ENCODE data around the gene CALML3. TPM values are rescaled to one million over a fixed set of nuclear protein-coding genes. Genes with fewer than 3 reads are reported as not detected.

Gene CALML3
- total and polyA plus RNA-seq, 2 of the 8 experiments (the other 6 are each of a cell fraction or from before 2014, with no cell fraction given): not detected

- no peak overlapping the region for H3K4me3 ChIP-seq (ENCODE audit: extremely low read depth in 1 of 4, insufficient read depth in 2 of 4, low read depth in 3 of 4, low read length in 4 of 4)
- no peak overlapping the region for H4K5ac ChIP-seq (ENCODE audit: insufficient read length, low read depth, low read length)
- no peak overlapping the region for H3K4me2 ChIP-seq (ENCODE audit: insufficient read depth in 1 of 2, low read depth in 2 of 2, low read length in 2 of 2)
- WGBS, 2 experiments (ENCODE audit: extremely low coverage in 1 of 2, insufficient coverage in 1 of 2, insufficient read length in 1 of 2, insufficient replicate concordance in 2 of 2, low coverage in 1 of 2, low lambda C conversion rate in 2 of 2, missing lambda C conversion rate in 1 of 2): 88% methylated on average over 16 of the region's 16 CpGs; no CpG with 5 or more reads in 1 of the 2 experiments
- no peak overlapping the region for H2AFZ ChIP-seq (ENCODE audit: low read length)
- no peak overlapping the region for H3K14ac ChIP-seq (ENCODE audit: insufficient read length)
- CTCF ChIA-PET (ENCODE audit: partially characterized antibody): interaction anchor here (0.6 to 2.6 kb wide), 6 partner anchors 8 to 95 kb away, joined by 3 to 8 read pairs (median 4); no protein-coding TSS in a partner anchor
- H3K4me1 ChIP-seq (replicated peaks in 1 of 4; ENCODE audit: control insufficient read depth in 3 of 4, insufficient read depth in 4 of 4, low read length in 3 of 4): 0 out of 7 replicates have a peak, but pooled peaks cover 0 to under 1% (median 0%) of the 10 kb centered on the region in 4 experiments
- H3K27me3 ChIP-seq (replicated peaks in 1 of 4; ENCODE audit: control insufficient read depth in 3 of 4, extremely low read depth in 1 of 4, insufficient read depth in 3 of 4, low read length in 3 of 4): no peaks in the 10 kb centered on the region
- no peak overlapping the region for H2BK5ac ChIP-seq (ENCODE audit: low read depth, low read length)
- H3K27ac ChIP-seq (ENCODE audit: low read depth, low read length): no peak overlapping the region
- H3K4ac ChIP-seq (replicated peaks; ENCODE audit: insufficient read length, low read depth, low read length): no peak overlapping the region
- H3K23ac ChIP-seq (ENCODE audit: insufficient read length): no peak overlapping the region
- no peak overlapping the region for H2BK20ac ChIP-seq (ENCODE audit: low read length)
- H3K36me3 ChIP-seq (ENCODE audit: control insufficient read depth in 2 of 4, insufficient read depth in 4 of 4, low read length in 3 of 4): no peaks in the 10 kb centered on the region
- H3K23me2 ChIP-seq (ENCODE audit: low read depth, low read length): no peaks in the 10 kb centered on the region
- H3K79me2 ChIP-seq (ENCODE audit: control insufficient read depth in 1 of 2, insufficient read depth in 2 of 2, low read length in 2 of 2): no peaks in the 10 kb centered on the region
- no peak overlapping the region for H2AK5ac ChIP-seq (ENCODE audit: low read depth, low read length)
- H3K79me1 ChIP-seq (ENCODE audit: low read depth, low read length): no peaks in the 10 kb centered on the region
- H3K9me3 ChIP-seq (ENCODE audit: insufficient read depth in 2 of 2, low read depth in 1 of 2, low read length in 1 of 2): peaks cover 0 to 3% of the 10 kb centered on the region in 2 experiments; a peak in 1 of 4 replicates
- no peak overlapping the region for H2BK12ac ChIP-seq (ENCODE audit: low read depth, low read length)
- H2BK120ac ChIP-seq (replicated peaks; ENCODE audit: low read depth, low read length): no peak overlapping the region
- no peak for DNase-seq (ENCODE audit: low read depth in 1 of 2, low spot score in 2 of 2)
- H4K91ac ChIP-seq (replicated peaks; ENCODE audit: insufficient read length, low read length): no peak overlapping the region
- H4K8ac ChIP-seq (ENCODE audit: extremely low read depth, insufficient read depth, low read length): no peak overlapping the region; the same call in 1 of the 2 replicates
- FAIRE-seq: no peak
- no peak overlapping the region for H3K9ac ChIP-seq (replicated peaks in 1 of 4; ENCODE audit: extremely low read depth in 1 of 4, low read depth in 3 of 4, low read length in 3 of 4)
- no peak overlapping the region for H3K56ac ChIP-seq (replicated peaks; ENCODE audit: insufficient read length, low read depth, low read length)
- no peaks in the 10 kb centered on the region for H4K20me1 ChIP-seq (replicated peaks in 1 of 2; ENCODE audit: control insufficient read depth in 1 of 2, insufficient read depth in 2 of 2, low read length in 2 of 2)
- no peak overlapping the region for H3K18ac ChIP-seq (ENCODE audit: extremely low read depth, low read length)
- no peak overlapping the region for H2BK15ac ChIP-seq (ENCODE audit: low read length)
- POLR2A ChIA-PET (ENCODE audit: partially characterized antibody): interaction anchor here (0.8 to 0.9 kb wide), 2 partner anchors 16 to 71 kb away, joined by 3 read pairs; no protein-coding TSS in a partner anchor
- no peak for TF ChIP-seq MAX (IDR thresholded peaks at IDR 0.05)
- TF ChIP-seq KDM5A (IDR thresholded peaks at IDR 0.05; ENCODE audit: low read length): no peak
- TF ChIP-seq BACH1 (IDR thresholded peaks at IDR 0.05; ENCODE audit: low read length): no peak
- TF ChIP-seq JUND (IDR thresholded peaks at IDR 0.05; ENCODE audit: low read length): no peak
- no peak for TF ChIP-seq SIN3A (conservative IDR thresholded peaks at IDR 0.05 in 1 of 2, IDR thresholded peaks at IDR 0.05 in 1 of 2; ENCODE audit: low read depth in 1 of 2, low read length in 2 of 2)
- TF ChIP-seq SP1 (IDR thresholded peaks at IDR 0.05; ENCODE audit: low read depth, low read length): no peak
- TF ChIP-seq POLR2AphosphoS5 (IDR thresholded peaks at IDR 0.05; ENCODE audit: low read depth, low read length): no peak
- TF ChIP-seq SIRT6 (IDR thresholded peaks at IDR 0.05; ENCODE audit: low read length): no peak
- TF ChIP-seq EGR1 (IDR thresholded peaks at IDR 0.05; ENCODE audit: borderline replicate concordance, low read depth, low read length): no peak
- TF ChIP-seq SP2 (IDR thresholded peaks at IDR 0.05; ENCODE audit: low read length): no peak
Observed at GRCh38 chr10:5530846-5531557, 6.2 kb downstream of the CALML3 start.

All from H1 (cell line).